CD4-positive, alpha-beta T cell treated with Interleukin-15 for 4 hours (primary cell): ENCODE results near the gene HRH3.

Experiments
- DNase-seq: peaks from one replicate; pipeline ENCODE4 v3.0.0-alpha.2; 2020; ENCODE audit warnings: low spot score

The HRH3 gene

GRCh38 chr20:62243906-62244515, 23.9 kb upstream of the HRH3 start:
- DNase-seq: no peak

- DNase-seq: no peak
These were observed 23.0 kb upstream of the HRH3 start for GRCh38 chr20:62243106-62243505.

- no peak for DNase-seq
These were observed 22.1 kb upstream of the HRH3 start for GRCh38 chr20:62242176-62242575.

- no peak for DNase-seq
These were observed 21.4 kb upstream of the HRH3 start for GRCh38 chr20:62241506-62241905.

GRCh38 chr20:62240020-62240685, 20.1 kb upstream of the HRH3 start:
- no peak for DNase-seq

- DNase-seq: no peak
These were observed 19.3 kb upstream of the HRH3 start for GRCh38 chr20:62239278-62239879.

GRCh38 chr20:62238569-62239277, 18.6 kb upstream of the HRH3 start:
- no peak for DNase-seq

- peak; percentile 100 for DNase-seq
These were observed 17.9 kb upstream of the HRH3 start, which contains the start of gene OSBPL2 for GRCh38 chr20:62237801-62238568. OSBPL2 (plus strand) TSS chr20:62238521; CDS start chr20:62256185, 17,664 bp downstream.

GRCh38 chr20:62237514-62237800, 17.4 kb upstream of the HRH3 start:
- DNase-seq: no peak

- no peak for DNase-seq
These were observed 16.9 kb upstream of the HRH3 start for GRCh38 chr20:62236766-62237513.

GRCh38 chr20:62236200-62236599, 16.1 kb upstream of the HRH3 start:
- DNase-seq: no peak

GRCh38 chr20:62235777-62236157, 15.7 kb upstream of the HRH3 start:
- no peak for DNase-seq

- DNase-seq: no peak
These were observed 15.1 kb upstream of the HRH3 start for GRCh38 chr20:62235001-62235776.

GRCh38 chr20:62234339-62234738, 14.3 kb upstream of the HRH3 start:
- DNase-seq: no peak

- DNase-seq: no peak
These were observed 13.6 kb upstream of the HRH3 start for GRCh38 chr20:62233684-62234083.

- no peak for DNase-seq
These were observed 12.9 kb upstream of the HRH3 start for GRCh38 chr20:62232770-62233645.

GRCh38 chr20:62232194-62232593, 12.1 kb upstream of the HRH3 start:
- DNase-seq: no peak

GRCh38 chr20:62231292-62231691, 11.2 kb upstream of the HRH3 start:
- DNase-seq: no peak

- DNase-seq: no peak
These were observed 10.6 kb upstream of the HRH3 start for GRCh38 chr20:62230696-62231095.

- no peak for DNase-seq
These were observed 10.2 kb upstream of the HRH3 start for GRCh38 chr20:62230276-62230675.
